GM12878 (cell line): ENCODE results near the gene MAST1. TPM values are rescaled to one million over a fixed set of nuclear protein-coding genes. Genes with fewer than 3 reads are reported as not detected.

ENCODE experiments used
- ATAC-seq: fragments of 200-7000 bp; cut with Tn5 transposase; 3 replicates; pipeline ENCODE4 v1.9.1; 2020; ENCODE audit warnings: mild to moderate bottlenecking, moderate library complexity
- BruUV-seq: library from RNA; stranded (reverse); fragments of 400-500 nt; replicated peaks from 2 replicates; lab custom pipeline; 2021; lab: Mats Ljungman, UMichigan
- CTCF ChIA-PET: fragments of 300-600 bp; sonication (Branson Sonifier 250); formaldehyde crosslinking; extraction: SDS; loops from one replicate; lab custom pipeline; 2021; ENCODE audit warnings: inconsistent platforms; lab: Yijun Ruan, JAX
- POLR2A ChIA-PET: fragments of 350-600 bp; formaldehyde crosslinking; extraction: SDS; loops from one replicate; lab custom pipeline; 2021; ENCODE audit warnings: inconsistent platforms; lab: Charles Lee
- RAD21 ChIA-PET: fragments of 300-600 bp; sonication (Branson Sonifier 250); formaldehyde crosslinking; loops from one replicate; lab custom pipeline; 2023; ENCODE audit warnings: antibody characterized with exemption; ENCODE audit not compliant: unreplicated experiment; lab: Charles Lee
- SMC1A ChIA-PET: fragments of 300-600 bp; sonication (Branson Sonifier 250); formaldehyde crosslinking; loops from one replicate; lab custom pipeline; 2023; ENCODE audit not compliant: unreplicated experiment, uncharacterized antibody; lab: Charles Lee
- DNase-seq: peaks from one replicate; pipeline ENCODE4 v3.0.0-alpha.2; 2011; ENCODE audit warnings: low read depth, low spot score
- FAIRE-seq: peaks from 3 replicates; lab custom pipeline; 2011; peaks lifted over from hg19 to GRCh38; lab: Jason Lieb, UNC
- H2AFZ ChIP-seq: 2 replicates; pipeline ENCODE4 v1.6.0; 2011; ENCODE audit warnings: low read depth, low read length, control low read depth; ENCODE audit not compliant: control insufficient read depth
- H3K27ac ChIP-seq: 2 replicates; pipeline ENCODE4 v1.5.1; 2011; ENCODE audit warnings: control low read depth; ENCODE audit not compliant: control insufficient read depth, insufficient read depth
- H3K27me3 ChIP-seq, 2 experiments: replicated peaks in 1 of 2; 2 replicates each; pipeline versions ENCODE4 v1.6.0 to v1.6.1; 2011; ENCODE audit warnings: low read length in 1 of 2; ENCODE audit not compliant: control insufficient read depth in 2 of 2, insufficient read depth in 2 of 2
- H3K36me3 ChIP-seq, 2 experiments: 2 replicates each; pipeline ENCODE4 v1.5.1; 2011; ENCODE audit warnings: low read length in 1 of 2; ENCODE audit not compliant: control insufficient read depth in 2 of 2, insufficient read depth in 2 of 2
- H3K4me1 ChIP-seq: 2 replicates; pipeline ENCODE4 v1.6.1; 2011; ENCODE audit warnings: mild to moderate bottlenecking, low read length, moderate library complexity, mixed read lengths; ENCODE audit not compliant: control insufficient read depth, insufficient read depth
- H3K4me2 ChIP-seq: 2 replicates; pipeline ENCODE4 v1.6.0; 2011; ENCODE audit warnings: control low read depth; ENCODE audit not compliant: control insufficient read depth, insufficient read depth
- H3K4me3 ChIP-seq: fragments of 200-600 bp; sonication (generic); 2 replicates; pipeline ENCODE4 v1.5.1; 2016
- H3K79me2 ChIP-seq: 2 replicates; pipeline ENCODE4 v1.6.0; 2011; ENCODE audit warnings: low read length; ENCODE audit not compliant: control insufficient read depth, insufficient read depth
- H3K9ac ChIP-seq: 2 replicates; pipeline ENCODE4 v1.8.0; 2011; ENCODE audit warnings: low read length, control low read depth, mixed read lengths; ENCODE audit not compliant: control insufficient read depth, insufficient read depth
- H3K9me3 ChIP-seq: replicated peaks from 3 replicates; pipeline ENCODE4 v1.5.1; 2011; ENCODE audit warnings: mild to moderate bottlenecking, low read length; ENCODE audit not compliant: control insufficient read depth, insufficient read depth
- H4K20me1 ChIP-seq: 2 replicates; pipeline ENCODE4 v1.6.0; 2011; ENCODE audit not compliant: control insufficient read depth, insufficient read depth
- BCL11A ChIP-seq: IDR thresholded peaks from 2 replicates; pipeline ENCODE4 v1.6.1; 2011; ENCODE audit warnings: low read depth, low read length
- BCLAF1 ChIP-seq: fragments of 450-650 bp; IDR thresholded peaks from 2 replicates; pipeline ENCODE4 v1.6.1; 2017; ENCODE audit warnings: antibody characterized with exemption, mild to moderate bottlenecking, moderate library complexity
- SKIL ChIP-seq: fragments of 450-650 bp; IDR thresholded peaks from 2 replicates; pipeline ENCODE4 v1.6.1; 2017; ENCODE audit warnings: mild to moderate bottlenecking, low read depth, inconsistent platforms; ENCODE audit not compliant: poor library complexity, severe bottlenecking
- ZSCAN29 ChIP-seq: fragments of 450-650 bp; IDR thresholded peaks from 2 replicates; pipeline ENCODE4 v1.6.1; 2017; ENCODE audit warnings: mild to moderate bottlenecking, moderate library complexity
- WGBS: methylation state at CpG from one replicate; pipeline ENCODE4 v1.1.6; 2016; ENCODE audit warnings: low lambda C conversion rate; ENCODE audit not compliant: insufficient replicate concordance, insufficient coverage; ENCODE audit errors: missing lambda C conversion rate; 5-methylcytosine and 5-hydroxymethylcytosine counted together
- in situ Hi-C: fragments of 300-500 bp; cut with MboI; formaldehyde crosslinking; loops from 9 replicates; pipeline ENCODE4 v1.14.3; 2018; ENCODE audit warnings: mixed read lengths
- intact Hi-C: fragments of 100-400 bp; cut with micrococcal nuclease; formaldehyde crosslinking; loops from one replicate; pipeline ENCODE4 v1.14.2; 2022; ENCODE audit not compliant: unreplicated experiment
- polyA plus RNA-seq, 11 experiments: library from polyadenylated mRNA; depleted of rRNA in 4 of 11; unstranded in 6 of 11; stranded (reverse) in 5 of 11; fragments of >200 nt; fragmentation: Nextera tagmentation in 4 of 11; fragmentation: Illumina TruSeq in 1 of 11; extraction: Ambion mirVana in 4 of 11; extraction: Trizol in 1 of 11; gene quantifications; 1 replicate in 1 of 11; 2 replicates in 10 of 11; pipeline versions ENCODE4 v1.2.1 to v1.2.3, GENCODE V29; 2011 to 2016; ENCODE audit warnings: inconsistent platforms in 2 of 11, missing spikeins in 2 of 11, low read depth in 1 of 11
- total RNA-seq, 4 experiments: library from RNA; depleted of rRNA in 3 of 4; stranded (reverse); fragments of >200 nt in 3 of 4; fragmentation: Illumina TruSeq in 1 of 4; extraction: Trizol in 1 of 4; gene quantifications; 2 replicates each; pipeline versions ENCODE4 v1.2.1 to v1.2.3, GENCODE V29; 2013 to 2021
- TF ChIP-seq, protein P1 (sequence below): IDR thresholded peaks from 2 replicates; pipeline ENCODE4 v1.6.1; 2012; ENCODE audit warnings: low read length, inconsistent platforms
- TF ChIP-seq, protein P2 (sequence below): fragments of 450-650 bp; IDR thresholded peaks from 2 replicates; pipeline ENCODE4 v1.6.1; 2014; ENCODE audit warnings: mild to moderate bottlenecking
- TF ChIP-seq, protein P3 (sequence below): fragments of 450-650 bp; IDR thresholded peaks from 2 replicates; pipeline ENCODE4 v1.6.1; 2018; ENCODE audit warnings: mild to moderate bottlenecking, low read depth, moderate library complexity; ENCODE audit not compliant: partially characterized antibody

MAST1 gene
- total and polyA plus RNA-seq, 10 of the 15 experiments (the other 5 are each of a cell fraction or from before 2014, with no cell fraction given), result 0.08 to 0.79 (median 0.44) TPM; not detected in 1

- TF ChIP-seq, protein P1, sequence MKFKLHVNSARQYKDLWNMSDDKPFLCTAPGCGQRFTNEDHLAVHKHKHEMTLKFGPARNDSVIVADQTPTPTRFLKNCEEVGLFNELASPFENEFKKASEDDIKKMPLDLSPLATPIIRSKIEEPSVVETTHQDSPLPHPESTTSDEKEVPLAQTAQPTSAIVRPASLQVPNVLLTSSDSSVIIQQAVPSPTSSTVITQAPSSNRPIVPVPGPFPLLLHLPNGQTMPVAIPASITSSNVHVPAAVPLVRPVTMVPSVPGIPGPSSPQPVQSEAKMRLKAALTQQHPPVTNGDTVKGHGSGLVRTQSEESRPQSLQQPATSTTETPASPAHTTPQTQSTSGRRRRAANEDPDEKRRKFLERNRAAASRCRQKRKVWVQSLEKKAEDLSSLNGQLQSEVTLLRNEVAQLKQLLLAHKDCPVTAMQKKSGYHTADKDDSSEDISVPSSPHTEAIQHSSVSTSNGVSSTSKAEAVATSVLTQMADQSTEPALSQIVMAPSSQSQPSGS, result no peak
- TF ChIP-seq, protein P2, sequence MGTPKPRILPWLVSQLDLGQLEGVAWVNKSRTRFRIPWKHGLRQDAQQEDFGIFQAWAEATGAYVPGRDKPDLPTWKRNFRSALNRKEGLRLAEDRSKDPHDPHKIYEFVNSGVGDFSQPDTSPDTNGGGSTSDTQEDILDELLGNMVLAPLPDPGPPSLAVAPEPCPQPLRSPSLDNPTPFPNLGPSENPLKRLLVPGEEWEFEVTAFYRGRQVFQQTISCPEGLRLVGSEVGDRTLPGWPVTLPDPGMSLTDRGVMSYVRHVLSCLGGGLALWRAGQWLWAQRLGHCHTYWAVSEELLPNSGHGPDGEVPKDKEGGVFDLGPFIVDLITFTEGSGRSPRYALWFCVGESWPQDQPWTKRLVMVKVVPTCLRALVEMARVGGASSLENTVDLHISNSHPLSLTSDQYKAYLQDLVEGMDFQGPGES, result no peak
- TF ChIP-seq, protein P3, sequence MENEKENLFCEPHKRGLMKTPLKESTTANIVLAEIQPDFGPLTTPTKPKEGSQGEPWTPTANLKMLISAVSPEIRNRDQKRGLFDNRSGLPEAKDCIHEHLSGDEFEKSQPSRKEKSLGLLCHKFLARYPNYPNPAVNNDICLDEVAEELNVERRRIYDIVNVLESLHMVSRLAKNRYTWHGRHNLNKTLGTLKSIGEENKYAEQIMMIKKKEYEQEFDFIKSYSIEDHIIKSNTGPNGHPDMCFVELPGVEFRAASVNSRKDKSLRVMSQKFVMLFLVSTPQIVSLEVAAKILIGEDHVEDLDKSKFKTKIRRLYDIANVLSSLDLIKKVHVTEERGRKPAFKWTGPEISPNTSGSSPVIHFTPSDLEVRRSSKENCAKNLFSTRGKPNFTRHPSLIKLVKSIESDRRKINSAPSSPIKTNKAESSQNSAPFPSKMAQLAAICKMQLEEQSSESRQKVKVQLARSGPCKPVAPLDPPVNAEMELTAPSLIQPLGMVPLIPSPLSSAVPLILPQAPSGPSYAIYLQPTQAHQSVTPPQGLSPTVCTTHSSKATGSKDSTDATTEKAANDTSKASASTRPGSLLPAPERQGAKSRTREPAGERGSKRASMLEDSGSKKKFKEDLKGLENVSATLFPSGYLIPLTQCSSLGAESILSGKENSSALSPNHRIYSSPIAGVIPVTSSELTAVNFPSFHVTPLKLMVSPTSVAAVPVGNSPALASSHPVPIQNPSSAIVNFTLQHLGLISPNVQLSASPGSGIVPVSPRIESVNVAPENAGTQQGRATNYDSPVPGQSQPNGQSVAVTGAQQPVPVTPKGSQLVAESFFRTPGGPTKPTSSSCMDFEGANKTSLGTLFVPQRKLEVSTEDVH, result no peak
- no peak for TF ChIP-seq BCL11A
- TF ChIP-seq, all 136 proteins: peak for 0
These were observed 79.9 kb downstream of the MAST1 start (continued) for GRCh38 chr19:12918253-12918652.

GRCh38 chr19:12921047-12921446 lies 82.7 kb downstream of the MAST1 start:
- Histone ChIP-seq H2AFZ (no peak overlapping the region), H3K79me2 (no peaks in the 10 kb centered on the region), H4K20me1 (no peaks in the 10 kb centered on the region), H3K9me3 (no peaks in the 10 kb centered on the region; the same call in 2 of the 3 replicates), H3K27ac (no peak overlapping the region), H3K36me3 (peaks cover 15 to 18% of the 10 kb centered on the region in 2 experiments), H3K4me2 (no peak overlapping the region), H3K4me1 (peaks cover 3% of the 10 kb centered on the region; the same call in 1 of the 2 replicates), H3K4me3 (no peak overlapping the region), H3K27me3 (no peaks in the 10 kb centered on the region), H3K9ac (no peak overlapping the region)
- in situ Hi-C loops (no loop called here), intact Hi-C loops (no loop called here)
- POLR2A ChIA-PET, result interaction anchor here (0.7 kb wide), 1 partner anchor 305 kb away, joined by 7 read pairs; no protein-coding TSS in a partner anchor
- no TSS peak for BruUV-seq
- 64% methylated on average over 3 of the region's 3 CpGs for WGBS
- DNase-seq (no peak), ATAC-seq (no peak), FAIRE-seq (no peak)
- SMC1A ChIA-PET, result interaction anchor here (1.3 to 2.6 kb wide), 3 partner anchors 11 to 44 kb away, joined by 3 to 14 read pairs (median 5); no protein-coding TSS in a partner anchor
- RAD21 ChIA-PET, result interaction anchor here (1.0 to 1.9 kb wide), 2 partner anchors 9 to 44 kb away, joined by 3 to 6 read pairs; no protein-coding TSS in a partner anchor
- CTCF ChIA-PET, result interaction anchor here (0.6 to 1.5 kb wide), 2 partner anchors 44 to 47 kb away, joined by 3 to 4 read pairs; no protein-coding TSS in a partner anchor
- TF ChIP-seq ZSCAN29 (no peak), BCLAF1 (no peak), SKIL (no peak)
